ENCODE results near the gene LGMN. TPM values are rescaled to one million over a fixed set of nuclear protein-coding genes. Genes with fewer than 3 reads are reported as not detected.
"Not testable (repeated sequence)": the region's sequence is repeated elsewhere in the genome, so short reads cannot be mapped to it uniquely, and the experiment has no call there.

The LGMN gene
- total and polyA plus RNA-seq, 2 experiments from 2014 or later: 98.8 to 129 TPM

DNA sequence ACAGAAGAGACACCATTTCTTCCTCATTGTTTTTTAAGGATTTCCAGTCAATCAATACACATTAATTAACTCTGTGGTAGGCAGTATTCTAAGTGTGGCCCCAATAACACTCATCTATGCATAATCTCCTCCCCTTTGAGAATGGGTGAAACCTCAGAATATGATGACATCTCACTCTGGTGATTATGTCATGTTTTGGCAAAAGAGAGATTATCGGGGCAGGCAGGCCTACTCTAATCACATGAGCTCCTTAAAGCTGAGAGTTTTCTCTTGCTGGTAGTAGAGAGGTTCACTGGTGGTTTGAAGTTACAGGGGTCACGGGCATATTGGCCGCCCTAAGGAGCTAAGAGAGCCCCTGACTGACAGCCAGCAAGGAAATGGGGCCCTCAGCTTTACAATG is 7.1 kb upstream of the LGMN start:
- TF ChIP-seq EZH2phosphoT487 (IDR thresholded peaks at IDR 0.05; ENCODE audit: insufficient read depth, low read depth) (no peak), EZH2 (IDR thresholded peaks at IDR 0.05; ENCODE audit: insufficient read depth, poor library complexity, severe bottlenecking) (no peak)
- 66 to 77% methylated on average over 3 of the region's 3 CpGs for WGBS, 2 experiments (ENCODE audit: low coverage in 1 of 2, low lambda C conversion rate in 2 of 2, missing lambda C conversion rate in 2 of 2)
- no peaks in the 10 kb centered on the region for H3K27me3 ChIP-seq (replicated peaks; ENCODE audit: insufficient read depth)
- no peaks in the 10 kb centered on the region for H3K79me2 ChIP-seq (ENCODE audit: insufficient read depth)
- H3K9ac ChIP-seq: no peak overlapping the region
- H4K20me1 ChIP-seq (ENCODE audit: insufficient read depth): no peaks in the 10 kb centered on the region
- no peaks in the 10 kb centered on the region for H3F3A ChIP-seq (ENCODE audit: insufficient read depth)
- no peaks in the 10 kb centered on the region for H3K9me2 ChIP-seq (ENCODE audit: insufficient read depth)
- no peak overlapping the region for H3K27ac ChIP-seq
- no peak overlapping the region for H3K4me3 ChIP-seq
- in situ Hi-C loops (cut with MboI): no loop called here
- no peak overlapping the region for H3K4me2 ChIP-seq (ENCODE audit: unreplicated experiment)
- H3K4me1 ChIP-seq (ENCODE audit: insufficient read depth): no peaks in the 10 kb centered on the region
- no peak overlapping the region for H2AFZ ChIP-seq
- H3K36me3 ChIP-seq (ENCODE audit: low read depth): no peaks in the 10 kb centered on the region
- DNase-seq: peak; percentile 40
- no peaks in the 10 kb centered on the region for H3K9me3 ChIP-seq (ENCODE audit: low read depth)

DNA sequence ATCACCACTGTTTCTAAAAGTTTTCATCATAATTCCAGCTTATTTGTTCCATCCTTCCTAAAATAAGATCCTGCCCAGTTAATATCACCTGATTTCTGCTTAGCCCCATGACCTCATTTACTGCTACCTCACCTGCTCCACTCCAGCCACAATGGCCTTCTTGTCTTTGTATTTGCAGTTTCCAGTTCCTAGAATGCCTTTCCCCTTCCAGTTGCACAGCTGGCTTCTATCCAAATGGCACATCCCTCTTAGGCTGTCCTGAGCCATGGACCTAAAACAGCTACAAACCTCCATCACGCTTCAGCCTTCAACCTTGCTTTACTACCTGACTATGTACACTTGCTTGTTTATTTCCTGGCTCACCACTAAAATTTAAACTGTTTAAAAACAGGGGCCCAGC is 6.5 kb upstream of the LGMN start:
- Histone ChIP-seq H3K4me3 (no peak overlapping the region), H3K4me1 (ENCODE audit: insufficient read depth) (no peaks in the 10 kb centered on the region), H3K9ac (no peak overlapping the region), H3K79me2 (ENCODE audit: insufficient read depth) (no peaks in the 10 kb centered on the region), H4K20me1 (ENCODE audit: insufficient read depth) (no peaks in the 10 kb centered on the region), H3F3A (ENCODE audit: insufficient read depth) (no peaks in the 10 kb centered on the region), H3K36me3 (ENCODE audit: low read depth) (no peaks in the 10 kb centered on the region), H3K4me2 (ENCODE audit: unreplicated experiment) (no peak overlapping the region), H3K9me2 (ENCODE audit: insufficient read depth) (no peaks in the 10 kb centered on the region), H3K27ac (no peak overlapping the region), H3K27me3 (replicated peaks; ENCODE audit: insufficient read depth) (no peaks in the 10 kb centered on the region), H3K9me3 (ENCODE audit: low read depth) (no peaks in the 10 kb centered on the region), H2AFZ (no peak overlapping the region)
- TF ChIP-seq EZH2phosphoT487 (IDR thresholded peaks at IDR 0.05; ENCODE audit: insufficient read depth, low read depth) (no peak), EZH2 (IDR thresholded peaks at IDR 0.05; ENCODE audit: insufficient read depth, poor library complexity, severe bottlenecking) (no peak)
- no peak for DNase-seq
- in situ Hi-C loops (cut with MboI): no loop called here
- 45 to 50% methylated on average over 1 of the region's 1 CpG for WGBS, 2 experiments (ENCODE audit: low coverage in 1 of 2, low lambda C conversion rate in 2 of 2, missing lambda C conversion rate in 2 of 2)

DNA sequence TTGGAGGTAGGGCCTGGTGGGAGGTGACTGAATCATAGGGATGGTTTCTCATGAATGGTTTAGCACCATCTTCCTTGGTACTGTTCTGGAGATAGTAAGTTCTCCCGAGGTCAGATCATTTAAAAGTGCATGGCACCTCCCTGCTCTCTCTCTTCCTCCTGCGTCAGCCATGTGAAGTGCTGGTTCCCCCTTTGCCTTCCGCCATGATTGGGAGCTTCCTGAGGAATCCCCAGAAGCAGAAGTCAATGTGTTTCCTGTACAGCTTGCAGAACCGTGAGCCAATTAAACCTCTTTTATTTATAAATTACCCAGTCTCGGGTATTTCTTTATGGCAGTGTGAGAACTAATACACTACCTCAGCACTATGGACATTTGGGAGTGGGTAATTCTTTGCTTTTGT is 4.8 kb upstream of the LGMN start:
- in situ Hi-C loops (cut with MboI): no loop called here
- Histone ChIP-seq H3F3A (ENCODE audit: insufficient read depth) (no peaks in the 10 kb centered on the region), H3K27me3 (replicated peaks; ENCODE audit: insufficient read depth) (no peaks in the 10 kb centered on the region), H3K4me1 (ENCODE audit: insufficient read depth) (no peaks in the 10 kb centered on the region), H3K9ac (no peak overlapping the region), H3K9me3 (ENCODE audit: low read depth) (no peaks in the 10 kb centered on the region), H3K79me2 (ENCODE audit: insufficient read depth) (no peaks in the 10 kb centered on the region), H2AFZ (no peak overlapping the region), H3K27ac (no peak overlapping the region), H3K4me3 (no peak overlapping the region), H3K9me2 (ENCODE audit: insufficient read depth) (no peaks in the 10 kb centered on the region), H3K36me3 (ENCODE audit: low read depth) (no peaks in the 10 kb centered on the region), H3K4me2 (ENCODE audit: unreplicated experiment) (no peak overlapping the region), H4K20me1 (ENCODE audit: insufficient read depth) (no peaks in the 10 kb centered on the region)
- WGBS, 2 experiments (ENCODE audit: low coverage in 1 of 2, low lambda C conversion rate in 2 of 2, missing lambda C conversion rate in 2 of 2): 69 to 76% methylated on average over 5 of the region's 5 CpGs
- TF ChIP-seq EZH2phosphoT487 (IDR thresholded peaks at IDR 0.05; ENCODE audit: insufficient read depth, low read depth) (no peak), EZH2 (IDR thresholded peaks at IDR 0.05; ENCODE audit: insufficient read depth, poor library complexity, severe bottlenecking) (no peak)
- no peak for DNase-seq

DNA sequence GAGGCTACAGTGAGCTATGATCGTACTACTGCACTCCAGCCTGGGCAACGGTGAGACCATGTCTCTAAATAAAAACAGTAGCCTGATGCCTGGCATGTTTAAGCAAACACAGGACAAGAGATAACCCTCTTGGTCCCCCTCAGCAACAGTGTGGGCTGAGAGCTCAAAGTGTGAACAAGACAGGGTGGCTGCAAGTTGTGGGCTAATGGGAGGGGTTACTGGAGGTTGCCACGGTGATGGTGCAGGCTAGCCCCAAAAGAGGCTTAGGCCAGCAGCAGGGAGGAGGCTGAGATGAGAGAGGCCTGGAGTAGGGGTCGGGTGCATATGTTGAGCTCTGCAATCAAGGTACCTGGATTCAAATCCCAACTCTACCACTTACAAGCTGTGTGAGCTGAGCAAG is 3.4 kb upstream of the LGMN start:
- no peaks in the 10 kb centered on the region for H3K9me2 ChIP-seq (ENCODE audit: insufficient read depth)
- no peaks in the 10 kb centered on the region for H3K27me3 ChIP-seq (replicated peaks; ENCODE audit: insufficient read depth)
- no peaks in the 10 kb centered on the region for H3K36me3 ChIP-seq (ENCODE audit: low read depth)
- H4K20me1 ChIP-seq (ENCODE audit: insufficient read depth): no peaks in the 10 kb centered on the region
- H3K27ac ChIP-seq: no peak overlapping the region
- H3K4me1 ChIP-seq (ENCODE audit: insufficient read depth): peaks cover 4% of the 10 kb centered on the region; the same call in 1 of the 2 replicates
- no peak overlapping the region for H3K4me2 ChIP-seq (ENCODE audit: unreplicated experiment)
- TF ChIP-seq EZH2phosphoT487 (IDR thresholded peaks at IDR 0.05; ENCODE audit: insufficient read depth, low read depth): no peak
- no peak for TF ChIP-seq EZH2 (IDR thresholded peaks at IDR 0.05; ENCODE audit: insufficient read depth, poor library complexity, severe bottlenecking)
- DNase-seq: no peak
- H3K9me3 ChIP-seq (ENCODE audit: low read depth): no peaks in the 10 kb centered on the region
- 47 to 53% methylated on average over 4 of the region's 4 CpGs for WGBS, 2 experiments (ENCODE audit: low coverage in 1 of 2, low lambda C conversion rate in 2 of 2, missing lambda C conversion rate in 2 of 2)
- H3K4me3 ChIP-seq: no peak overlapping the region
- H3K79me2 ChIP-seq (ENCODE audit: insufficient read depth): peaks cover 9% of the 10 kb centered on the region; the same call in 1 of the 2 replicates
- H3K9ac ChIP-seq: no peak overlapping the region
- no peak overlapping the region for H2AFZ ChIP-seq
- no peaks in the 10 kb centered on the region for H3F3A ChIP-seq (ENCODE audit: insufficient read depth)
- in situ Hi-C loops (cut with MboI): no loop called here

DNA sequence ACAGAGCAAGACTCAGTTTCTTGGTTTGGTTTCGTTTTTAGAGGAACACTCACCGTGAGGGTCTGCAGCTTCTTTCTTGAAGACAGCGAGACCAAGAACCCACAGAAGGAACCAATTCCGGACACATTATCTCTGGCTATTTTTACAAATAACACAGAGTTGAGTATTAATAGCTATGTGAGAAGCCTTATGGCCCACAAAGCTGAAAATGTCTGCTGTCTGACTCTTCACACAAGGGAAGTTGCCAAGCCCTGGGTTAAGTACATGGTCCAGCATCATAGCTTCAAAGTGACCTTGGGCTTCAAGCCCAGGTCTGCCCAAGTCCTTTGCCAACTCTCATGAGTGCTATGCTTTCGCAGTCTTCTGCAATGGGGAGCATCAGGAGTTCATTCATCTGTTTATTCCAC is 2.6 kb upstream of the LGMN start:
- H3K4me3 ChIP-seq: no peak overlapping the region
- WGBS, 2 experiments (ENCODE audit: low coverage in 1 of 2, low lambda C conversion rate in 2 of 2, missing lambda C conversion rate in 2 of 2): 67 to 80% methylated on average over 5 of the region's 5 CpGs
- H4K20me1 ChIP-seq (ENCODE audit: insufficient read depth): no peaks in the 10 kb centered on the region
- no peak overlapping the region for H2AFZ ChIP-seq
- H3K36me3 ChIP-seq (ENCODE audit: low read depth): no peaks in the 10 kb centered on the region
- H3K27me3 ChIP-seq (replicated peaks; ENCODE audit: insufficient read depth): no peaks in the 10 kb centered on the region
- no peak overlapping the region for H3K4me2 ChIP-seq (ENCODE audit: unreplicated experiment)
- H3K27ac ChIP-seq: no peak overlapping the region
- TF ChIP-seq EZH2 (IDR thresholded peaks at IDR 0.05; ENCODE audit: insufficient read depth, poor library complexity, severe bottlenecking): no peak
- peaks cover 18% of the 10 kb centered on the region for H3K79me2 ChIP-seq (ENCODE audit: insufficient read depth)
- H3K9me2 ChIP-seq (ENCODE audit: insufficient read depth): no peaks in the 10 kb centered on the region
- no peaks in the 10 kb centered on the region for H3F3A ChIP-seq (ENCODE audit: insufficient read depth)
- H3K9ac ChIP-seq: no peak overlapping the region
- H3K4me1 ChIP-seq (ENCODE audit: insufficient read depth): peaks cover 4% of the 10 kb centered on the region; the same call in 1 of the 2 replicates
- DNase-seq: peak; percentile 22
- no peaks in the 10 kb centered on the region for H3K9me3 ChIP-seq (ENCODE audit: low read depth)
- in situ Hi-C loops (cut with MboI): no loop called here

DNA sequence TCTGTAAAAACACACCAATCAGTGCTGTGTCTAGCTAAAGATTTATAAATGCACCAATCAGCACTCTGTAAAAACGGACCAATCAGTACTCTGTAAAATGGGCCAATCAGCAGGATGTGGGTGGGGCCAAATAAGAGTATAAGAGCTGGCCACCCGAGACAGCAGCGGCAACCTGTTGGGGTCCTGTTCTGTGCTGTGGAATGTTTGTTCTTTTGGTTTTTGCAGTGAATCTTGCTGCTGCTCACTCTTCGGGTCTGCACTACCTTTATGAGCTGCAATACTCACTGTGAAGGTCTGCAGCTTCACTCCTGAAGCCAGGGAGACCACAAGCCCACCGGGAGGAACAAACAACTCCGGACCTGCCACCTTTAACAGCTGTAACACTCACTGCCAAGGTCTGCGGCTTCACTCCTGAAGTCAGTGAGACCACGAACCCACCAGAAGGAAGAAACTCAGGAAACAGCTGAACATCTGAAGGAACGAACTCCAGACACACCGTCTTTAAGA is 1.8 kb upstream of the LGMN start:
- H3K9ac ChIP-seq; H3K9me2 ChIP-seq (ENCODE audit: insufficient read depth); DNase-seq; H3K4me2 ChIP-seq (ENCODE audit: unreplicated experiment); H3K27ac ChIP-seq; H3K9me3 ChIP-seq (ENCODE audit: low read depth); H3F3A ChIP-seq (ENCODE audit: insufficient read depth); H3K4me1 ChIP-seq (ENCODE audit: insufficient read depth); H3K4me3 ChIP-seq; H4K20me1 ChIP-seq (ENCODE audit: insufficient read depth); H3K36me3 ChIP-seq (ENCODE audit: low read depth); in situ Hi-C loops (cut with MboI); H2AFZ ChIP-seq; H3K27me3 ChIP-seq (replicated peaks; ENCODE audit: insufficient read depth): not testable (repeated sequence)
- H3K79me2 ChIP-seq (ENCODE audit: insufficient read depth): peaks cover 24% of the 10 kb centered on the region
- 71 to 75% methylated on average over 10 of the region's 10 CpGs for WGBS, 2 experiments (ENCODE audit: low coverage in 1 of 2, low lambda C conversion rate in 2 of 2, missing lambda C conversion rate in 2 of 2)

All from GM23248 (cell line).